ENCODE data around the gene PAXX. TPM values are rescaled to one million over a fixed set of nuclear protein-coding genes. Genes with fewer than 3 reads are reported as not detected.

Gene PAXX, protein sequence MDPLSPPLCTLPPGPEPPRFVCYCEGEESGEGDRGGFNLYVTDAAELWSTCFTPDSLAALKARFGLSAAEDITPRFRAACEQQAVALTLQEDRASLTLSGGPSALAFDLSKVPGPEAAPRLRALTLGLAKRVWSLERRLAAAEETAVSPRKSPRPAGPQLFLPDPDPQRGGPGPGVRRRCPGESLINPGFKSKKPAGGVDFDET
- 33.1 TPM for total RNA-seq

- ATAC-seq, result peak; percentile 77
These were observed at the start of gene PAXX for GRCh38 chr9:136991993-136992818. TSS of gene PAXX (plus strand) at chr9:136992422. CDS start at chr9:136992444, 22 bp downstream.

DNA sequence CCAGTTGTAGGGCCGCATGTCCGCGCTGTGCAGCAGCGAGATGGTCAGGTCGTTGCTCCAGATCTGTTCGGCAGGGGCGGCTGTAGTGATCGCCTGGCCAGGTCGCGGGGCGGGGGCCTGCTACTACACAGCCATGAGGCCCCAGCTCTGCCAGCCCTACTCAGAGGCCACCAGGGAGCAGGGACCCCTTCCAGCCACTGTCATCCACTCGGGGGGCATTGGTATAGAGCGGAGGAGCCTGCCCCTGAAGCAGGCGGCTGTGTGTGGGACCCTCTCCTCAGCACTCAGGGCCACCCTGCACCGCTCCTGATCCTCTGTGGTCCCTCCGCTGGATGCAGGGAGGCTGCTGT is 49.4 kb upstream of the PAXX start:
- ATAC-seq, result no peak

GRCh38 chr9:136943291-136944211 is 48.7 kb upstream of the PAXX start:
- ATAC-seq, result peak; percentile 18

DNA sequence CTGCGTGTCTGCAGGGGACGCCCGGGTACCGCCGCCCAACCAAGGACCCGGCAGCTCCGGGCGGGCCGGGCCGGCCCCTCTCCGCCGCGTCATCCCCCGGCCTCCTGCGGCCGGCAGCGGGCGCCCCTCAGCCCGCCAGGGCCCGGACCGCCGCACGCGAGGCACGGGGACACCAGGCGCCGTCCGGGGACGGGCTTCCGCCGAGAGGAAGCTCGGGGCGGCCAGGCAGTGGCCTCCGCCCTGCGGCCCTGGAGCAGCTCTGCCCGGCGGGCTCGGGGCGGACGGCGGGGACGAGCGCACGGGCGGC is 48.1 kb upstream of the PAXX start:
- ATAC-seq, result peak; percentile 25

GRCh38 chr9:136944519-136945332 is 47.5 kb upstream of the PAXX start, which contains the start of the genes C8G and FBXW5:
TSS of gene C8G (plus strand) at chr9:136945243. CDS start at chr9:136945321, 78 bp downstream.
TSS of gene FBXW5 (minus strand) at chr9:136944738. CDS start at chr9:136944083, 655 bp downstream.
- peak; percentile 77 for ATAC-seq

- no peak for ATAC-seq
These were observed 46.6 kb upstream of the PAXX start for GRCh38 chr9:136945333-136946227.

GRCh38 chr9:136946228-136947027 is 45.8 kb upstream of the PAXX start:
- no peak for ATAC-seq

- ATAC-seq, result no peak
These were observed 45.0 kb upstream of the PAXX start for GRCh38 chr9:136947028-136947891.

DNA sequence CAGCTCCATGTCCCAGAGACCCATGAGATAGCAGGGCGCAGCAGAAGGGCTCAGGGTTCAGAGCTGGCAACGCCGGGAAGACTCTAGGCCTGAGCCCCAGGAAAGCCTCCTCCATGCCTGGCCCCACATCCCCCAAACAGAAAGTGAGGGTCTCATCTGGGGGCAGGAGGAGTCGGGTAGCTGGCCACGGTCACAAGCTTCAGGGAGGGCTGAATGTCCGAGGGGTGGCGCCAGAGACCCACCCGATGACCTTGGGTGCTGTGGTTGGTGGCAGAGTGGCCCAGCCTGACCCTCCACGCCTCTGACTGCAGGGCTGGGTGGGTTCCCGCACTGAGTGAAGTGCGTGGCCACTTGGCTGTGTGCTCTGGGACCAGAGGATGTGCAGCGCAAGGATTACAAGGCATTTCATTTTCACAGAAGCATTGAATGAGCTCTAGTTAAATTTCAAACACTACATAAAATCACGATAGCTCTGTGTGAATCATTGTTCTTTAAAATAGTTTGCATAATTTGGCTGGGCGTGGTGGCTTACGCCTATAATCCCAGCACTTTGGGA is 44.2 kb upstream of the PAXX start:
- no peak for ATAC-seq

GRCh38 chr9:136949239-136949816 is 42.9 kb upstream of the PAXX start:
- ATAC-seq, result peak; percentile 5

GRCh38 chr9:136949817-136950655 is 42.2 kb upstream of the PAXX start:
- ATAC-seq, result peak; percentile 82

- ATAC-seq, result no peak
These were observed 41.5 kb upstream of the PAXX start for GRCh38 chr9:136950656-136951276.

DNA sequence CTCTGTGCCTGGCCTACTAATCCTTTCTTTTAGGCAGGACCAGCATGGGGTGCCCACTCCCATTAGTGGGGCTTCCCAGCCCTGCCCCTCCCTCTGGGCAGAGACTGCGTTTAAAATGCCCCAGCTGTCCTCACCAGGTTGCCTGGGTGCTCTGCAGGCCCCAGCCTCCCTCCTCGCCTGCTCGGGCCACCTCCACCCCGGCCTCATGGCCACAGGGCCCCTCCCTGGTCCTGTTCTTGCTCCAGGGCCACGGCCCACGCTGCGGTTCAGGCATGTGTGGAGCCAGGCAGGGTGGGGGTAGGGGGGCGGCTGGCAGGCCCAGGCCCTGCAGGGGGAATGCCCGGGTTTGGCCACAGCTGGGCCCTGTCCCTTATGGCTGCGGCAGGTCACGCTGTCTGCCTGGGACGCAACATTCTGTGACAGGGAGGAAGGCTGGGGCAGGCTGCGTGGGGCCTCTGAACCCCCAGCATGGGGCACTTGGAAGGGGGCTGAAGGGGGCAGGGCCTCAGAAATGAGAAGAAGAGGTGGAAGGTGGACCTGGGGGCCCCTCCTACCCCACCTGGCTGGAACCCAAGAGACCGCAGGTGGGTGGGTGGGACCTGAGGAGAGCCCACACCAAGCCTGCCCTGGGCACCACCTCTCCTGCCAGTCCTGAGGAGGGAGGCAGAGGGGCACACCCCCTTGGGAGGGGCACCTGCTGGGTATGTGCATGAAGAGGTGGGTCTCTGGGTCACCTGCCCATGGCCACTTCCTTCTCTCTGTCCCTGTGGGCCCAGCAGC is 40.5 kb upstream of the PAXX start, which contains the start of gene LCN12:
Gene LCN12 (plus strand): TSS at position 733 of the 780 bp plus-strand sequence. CDS start 55 bp downstream, outside the sequence.
- no peak for ATAC-seq

DNA sequence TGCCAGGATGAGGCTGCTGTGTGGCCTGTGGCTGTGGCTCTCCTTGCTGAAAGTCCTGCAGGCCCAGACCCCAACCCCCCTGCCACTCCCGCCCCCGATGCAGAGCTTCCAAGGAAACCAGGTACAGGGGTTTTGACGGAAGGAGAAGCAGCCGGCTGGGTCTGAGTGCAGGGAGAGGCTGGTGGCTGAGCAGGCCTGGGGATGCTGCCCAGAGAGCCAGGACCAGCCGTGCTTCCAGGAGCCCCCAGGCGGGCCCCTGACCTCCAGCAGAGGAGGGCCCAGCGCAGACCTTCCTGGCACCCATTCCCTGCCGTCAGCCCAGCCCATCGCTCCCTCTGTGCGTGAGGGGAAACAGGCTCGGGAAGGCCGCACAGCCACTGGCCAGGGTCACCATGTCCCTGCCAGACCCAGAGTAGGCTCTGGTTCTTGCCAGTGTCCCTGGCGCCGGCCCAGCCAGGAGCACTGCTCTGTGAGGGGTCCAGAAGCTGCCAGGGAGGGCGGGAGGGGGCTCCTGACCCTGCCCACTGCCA is 39.8 kb upstream of the PAXX start:
- no peak for ATAC-seq

DNA sequence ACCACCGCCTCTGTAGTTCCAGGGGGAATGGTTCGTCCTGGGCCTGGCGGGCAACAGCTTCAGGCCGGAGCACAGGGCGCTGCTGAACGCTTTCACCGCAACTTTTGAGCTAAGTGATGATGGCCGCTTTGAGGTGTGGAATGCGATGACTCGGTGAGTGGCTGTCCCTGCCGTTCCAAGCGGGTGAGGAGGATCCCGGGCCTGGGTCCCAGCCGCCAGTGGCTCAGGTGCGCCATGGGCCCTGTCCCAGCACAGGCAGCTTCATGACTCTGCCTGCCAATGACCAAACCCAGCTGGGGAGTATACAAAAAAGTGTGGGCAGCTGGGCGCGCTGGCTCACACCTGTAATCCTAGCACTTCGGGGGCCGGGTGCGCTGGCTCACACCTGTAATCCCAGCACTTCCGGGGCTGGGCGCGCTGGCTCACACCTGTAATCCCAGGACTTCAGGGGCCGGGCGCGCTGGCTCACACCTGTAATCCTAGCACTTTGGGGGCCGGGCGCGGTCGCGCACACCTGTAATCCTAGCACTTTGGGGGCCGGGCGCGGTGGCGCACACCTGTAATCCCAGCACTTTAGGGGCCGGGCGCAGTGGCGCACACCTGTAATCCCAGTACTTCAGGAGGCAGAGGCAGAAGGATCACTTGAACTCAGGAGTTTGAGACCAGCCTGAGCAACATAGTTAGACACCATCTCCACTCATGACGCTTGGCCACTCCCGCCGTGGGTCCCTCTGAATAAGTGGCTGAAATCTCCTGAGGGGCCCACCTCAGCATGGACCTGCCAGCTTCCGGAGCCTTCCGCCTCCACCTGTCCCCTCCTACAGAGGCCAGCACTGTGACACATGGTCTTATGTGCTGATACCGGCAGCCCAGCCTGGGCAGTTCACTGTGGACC is 39.1 kb upstream of the PAXX start:
- no peak for ATAC-seq

All from esophagus mucosa (tissue), 1 donor.